HG02588 (cell line): ENCODE measurements around the gene PRKCSH.
"Not testable (repeated sequence)": the region's sequence is repeated elsewhere in the genome, so short reads cannot be mapped to it uniquely, and the experiment has no call there.

Experiments
- ATAC-seq: cut with Tn5 transposase; IDR thresholded peaks from one replicate; pipeline ENCODE4 v1.9.1; 2021; ENCODE audit warnings: mild to moderate bottlenecking, moderate library complexity; ENCODE audit not compliant: unreplicated experiment

The PRKCSH gene

GRCh38 chr19:11418549-11419506 lies 16.6 kb upstream of the PRKCSH start, which contains the start of gene RGL3:
Gene RGL3 (minus strand): TSS chr19:11419314. CDS start chr19:11419278, 36 bp downstream.
- ATAC-seq: no peak

GRCh38 chr19:11420429-11421370 lies 14.7 kb upstream of the PRKCSH start:
- ATAC-seq: no peak

GRCh38 chr19:11421371-11422098 lies 13.9 kb upstream of the PRKCSH start:
- no peak for ATAC-seq

- ATAC-seq: peak; percentile 53
These were observed 13.0 kb upstream of the PRKCSH start for GRCh38 chr19:11422163-11423065.

GRCh38 chr19:11423164-11423790 lies 12.2 kb upstream of the PRKCSH start:
- no peak for ATAC-seq

GRCh38 chr19:11423791-11424181 lies 11.6 kb upstream of the PRKCSH start:
- ATAC-seq: no peak

- no peak for ATAC-seq
These were observed 9.5 kb upstream of the PRKCSH start for GRCh38 chr19:11425719-11426457.

- ATAC-seq: no peak
These were observed 8.8 kb upstream of the PRKCSH start for GRCh38 chr19:11426656-11427055.

- not testable (repeated sequence) for ATAC-seq
These were observed 1.9 kb upstream of the PRKCSH start for GRCh38 chr19:11433526-11433925.

GRCh38 chr19:11434703-11435056 lies 755 bp upstream of the PRKCSH start:
- ATAC-seq: no peak

GRCh38 chr19:11435833-11436313 lies 438 bp downstream of the PRKCSH start:
- ATAC-seq: no peak

GRCh38 chr19:11437955-11438354 lies 2.5 kb downstream of the PRKCSH start:
- no peak for ATAC-seq

- ATAC-seq: no peak
These were observed 8.6 kb downstream of the PRKCSH start for GRCh38 chr19:11444059-11444458.

GRCh38 chr19:11445141-11445540 lies 9.7 kb downstream of the PRKCSH start:
- ATAC-seq: no peak

GRCh38 chr19:11446271-11446651 lies 10.8 kb downstream of the PRKCSH start:
- ATAC-seq: no peak

GRCh38 chr19:11446652-11447301 lies 11.3 kb downstream of the PRKCSH start:
- no peak for ATAC-seq

- no peak for ATAC-seq
These were observed 12.2 kb downstream of the PRKCSH start for GRCh38 chr19:11447347-11448262.
